Inflammatory macrophage treated with lipopolysaccharide for 1 hour (primary cell): Measurements from ENCODE around the gene ANXA5.

Experiments used
- DNase-seq, 2 donors: peaks; one replicate each; pipeline ENCODE4 v3.0.0-alpha.2; 2020 to 2022

The ANXA5 gene

GRCh38 chr4:121711263-121712000, 14.7 kb upstream of the ANXA5 start:
- peak; percentile 89 to 93 for DNase-seq

- no peak for DNase-seq
Measured at GRCh38 chr4:121709766-121710405, 13.1 kb upstream of the ANXA5 start.

GRCh38 chr4:121707344-121707743, 10.6 kb upstream of the ANXA5 start:
- DNase-seq: no peak

GRCh38 chr4:121706595-121707021, 9.8 kb upstream of the ANXA5 start:
- DNase-seq: peak in 1 of 2 donors; percentile 30

GRCh38 chr4:121705521-121705920, 8.7 kb upstream of the ANXA5 start:
- DNase-seq: no peak

- no peak for DNase-seq
Measured at GRCh38 chr4:121702136-121702535, 5.4 kb upstream of the ANXA5 start.

GRCh38 chr4:121701263-121701662, 4.5 kb upstream of the ANXA5 start:
- DNase-seq: no peak

- peak; percentile 22 to 26 for DNase-seq
Measured at GRCh38 chr4:121698236-121698671, 1.5 kb upstream of the ANXA5 start.

GRCh38 chr4:121697564-121697963, 784 bp upstream of the ANXA5 start:
- DNase-seq: no peak

GRCh38 chr4:121696170-121696580, 605 bp downstream of the ANXA5 start:
- DNase-seq: peak; percentile 94 to 98

GRCh38 chr4:121693886-121694285, 2.9 kb downstream of the ANXA5 start:
- peak; percentile 54 to 55 for DNase-seq

- DNase-seq: no peak
Measured at GRCh38 chr4:121693450-121693849, 3.3 kb downstream of the ANXA5 start.

- DNase-seq: no peak
Measured at GRCh38 chr4:121692261-121692660, 4.5 kb downstream of the ANXA5 start.

GRCh38 chr4:121690001-121690400, 6.8 kb downstream of the ANXA5 start:
- peak; percentile 77 to 87 for DNase-seq

GRCh38 chr4:121688701-121689100, 8.1 kb downstream of the ANXA5 start:
- DNase-seq: peak; percentile 77 to 89

- no peak for DNase-seq
Measured at GRCh38 chr4:121688261-121688660, 8.5 kb downstream of the ANXA5 start.

GRCh38 chr4:121686255-121686654, 10.5 kb downstream of the ANXA5 start:
- DNase-seq: peak; percentile 39 to 41

- peak in 1 of 2 donors; percentile 40 for DNase-seq
Measured at GRCh38 chr4:121685257-121685656, 11.5 kb downstream of the ANXA5 start.

GRCh38 chr4:121684561-121684960, 12.2 kb downstream of the ANXA5 start:
- DNase-seq: no peak

GRCh38 chr4:121684016-121684415, 12.8 kb downstream of the ANXA5 start:
- DNase-seq: no peak

GRCh38 chr4:121680571-121680970, 16.2 kb downstream of the ANXA5 start:
- DNase-seq: no peak

GRCh38 chr4:121679951-121680350, 16.8 kb downstream of the ANXA5 start:
- peak in 1 of 2 donors; percentile 68 for DNase-seq

GRCh38 chr4:121679267-121679666, 17.5 kb downstream of the ANXA5 start:
- DNase-seq: no peak

GRCh38 chr4:121677524-121677923, 19.3 kb downstream of the ANXA5 start:
- DNase-seq: no peak
